ENCODE measurements around the gene CDK12.
"Not testable (repeated sequence)": the region's sequence is repeated elsewhere in the genome, so short reads cannot be mapped to it uniquely, and the experiment has no call there.

GRCh38 chr17:39479631-39480030 lies 18.3 kb downstream of the CDK12 start:
- not testable (repeated sequence) for TF ChIP-seq YY1 (IDR thresholded peaks at IDR 0.05; ENCODE audit: insufficient read depth, insufficient read length); ZNF274 (IDR thresholded peaks at IDR 0.05; ENCODE audit: low read depth, low read length); SUZ12 (IDR thresholded peaks at IDR 0.05; ENCODE audit: extremely low read depth, insufficient read depth, insufficient read length)

All from NT2/D1 (cell line).